Left hindlimb (tissue), 1 donor: Measurements from ENCODE around the gene TNRC6B.
A peak's percentile ranks its signal among the peaks of the same experiment; 100 is the strongest.
"Not testable (repeated sequence)": the region's sequence is repeated elsewhere in the genome, so short reads cannot be mapped to it uniquely, and the experiment has no call there.

Source experiments
- DNase-seq: peaks from one replicate; pipeline ENCODE4 v3.0.0-alpha.2; 2018

TNRC6B gene

GRCh38 chr22:40294696-40295095 is 117.0 kb downstream of the TNRC6B start:
- no peak for DNase-seq

- no peak for DNase-seq
These were observed 122.6 kb downstream of the TNRC6B start for GRCh38 chr22:40300316-40300715.

GRCh38 chr22:40300884-40301672 is 123.4 kb downstream of the TNRC6B start:
- DNase-seq: no peak

GRCh38 chr22:40302149-40302548 is 124.4 kb downstream of the TNRC6B start:
- no peak for DNase-seq

GRCh38 chr22:40305625-40306024 is 127.9 kb downstream of the TNRC6B start:
- no peak for DNase-seq

- no peak for DNase-seq
These were observed 131.4 kb downstream of the TNRC6B start for GRCh38 chr22:40308999-40309573.

- DNase-seq: no peak
These were observed 131.9 kb downstream of the TNRC6B start for GRCh38 chr22:40309631-40310030.

GRCh38 chr22:40310081-40310767 is 132.5 kb downstream of the TNRC6B start:
- peak; percentile 72 for DNase-seq

GRCh38 chr22:40310768-40311120 is 133.0 kb downstream of the TNRC6B start:
- DNase-seq: no peak

- DNase-seq: not testable (repeated sequence)
These were observed 133.9 kb downstream of the TNRC6B start for GRCh38 chr22:40311646-40312045.

GRCh38 chr22:40312050-40312449 is 134.3 kb downstream of the TNRC6B start:
- no peak for DNase-seq

DNA sequence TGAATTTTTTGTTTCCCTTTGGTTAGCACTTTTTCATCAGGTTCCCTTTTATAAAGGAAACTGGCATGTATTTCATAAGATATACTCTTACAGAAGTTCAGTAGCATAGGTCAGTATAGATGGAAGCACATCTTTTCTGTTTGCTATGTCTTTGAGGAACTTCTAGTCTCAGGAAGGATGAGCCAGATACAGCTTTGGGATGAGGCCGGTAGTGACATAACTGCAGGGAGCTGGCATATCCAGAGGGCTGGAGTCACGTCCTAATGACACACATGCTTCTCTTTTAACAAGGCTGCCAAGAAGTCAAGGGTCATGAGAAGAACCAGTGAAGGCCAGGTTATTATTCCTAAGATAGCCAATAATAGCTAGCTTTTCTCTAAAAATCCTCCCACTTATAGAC is 135.3 kb downstream of the TNRC6B start:
- DNase-seq: no peak

- no peak for DNase-seq
These were observed 136.3 kb downstream of the TNRC6B start for GRCh38 chr22:40314041-40314440.

- no peak for DNase-seq
These were observed 143.0 kb downstream of the TNRC6B start for GRCh38 chr22:40320687-40321086.

DNA sequence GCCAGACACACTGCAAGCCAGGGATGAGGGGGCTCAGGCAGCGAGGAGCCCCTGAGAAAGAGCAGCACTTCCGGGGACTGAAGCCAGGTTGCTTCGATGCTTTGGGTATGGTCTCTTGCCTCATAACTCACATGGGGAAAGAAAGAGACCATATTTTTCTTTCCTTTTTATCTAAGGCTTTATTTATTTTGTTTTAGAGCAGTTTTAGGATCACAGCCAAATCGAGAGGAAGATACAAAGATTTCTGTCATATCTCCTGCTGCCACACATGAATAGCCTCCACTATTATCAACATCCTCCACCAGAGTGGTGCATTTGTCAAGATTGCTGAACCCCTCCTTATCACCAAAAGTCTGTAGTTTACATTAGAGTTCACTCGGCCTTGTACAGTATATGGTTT is 144.3 kb downstream of the TNRC6B start:
- DNase-seq: no peak

GRCh38 chr22:40322818-40323447 is 145.2 kb downstream of the TNRC6B start:
- no peak for DNase-seq

GRCh38 chr22:40323681-40324171 is 146.0 kb downstream of the TNRC6B start:
- peak; percentile 63 for DNase-seq

DNA sequence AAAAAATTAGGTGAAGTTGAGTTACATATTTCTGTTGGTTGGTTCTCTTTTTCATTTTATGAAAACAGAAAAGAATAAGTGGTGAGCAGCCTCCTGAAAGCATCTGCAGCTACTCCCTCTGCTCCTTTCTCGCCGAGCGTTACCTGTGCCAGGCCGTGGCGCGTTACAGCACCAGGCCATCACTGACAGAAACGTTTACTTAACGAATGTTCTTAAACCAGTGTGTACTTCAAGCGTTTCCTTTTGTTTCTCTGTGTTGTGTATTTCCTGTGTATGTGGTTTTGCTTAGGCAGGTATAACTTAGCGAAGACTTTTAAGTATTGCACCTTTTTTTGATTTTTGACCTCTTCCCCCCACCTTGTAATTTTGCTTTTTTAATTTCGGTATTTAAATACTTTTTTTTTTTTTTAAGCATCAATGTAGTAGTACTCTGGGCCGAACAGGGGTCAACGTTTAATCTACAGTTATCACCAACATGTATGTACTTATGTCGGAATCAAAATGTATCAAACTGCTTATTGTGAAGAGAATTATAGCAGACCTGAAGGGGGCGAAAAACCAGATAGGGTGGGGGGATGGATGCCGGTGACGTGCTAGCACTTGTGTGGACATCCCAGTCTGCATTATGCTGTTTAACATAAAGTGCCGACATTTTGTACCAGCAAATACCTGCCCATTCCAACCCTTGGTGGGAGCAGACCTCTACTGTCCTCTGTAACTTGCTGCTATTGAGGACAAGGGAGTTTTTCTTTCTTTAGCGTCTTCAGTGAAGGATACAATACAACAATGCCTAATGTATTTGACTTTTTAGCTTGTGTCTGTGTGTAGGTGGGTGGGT is 147.0 kb downstream of the TNRC6B start:
- no peak for DNase-seq

- DNase-seq: no peak
These were observed 147.6 kb downstream of the TNRC6B start for GRCh38 chr22:40325315-40325714.

- DNase-seq: no peak
These were observed 149.4 kb downstream of the TNRC6B start for GRCh38 chr22:40326905-40327735.
